HG03097 (cell line): ENCODE results near the gene GABPA.
"Not testable (repeated sequence)": the region's sequence is repeated elsewhere in the genome, so short reads cannot be mapped to it uniquely, and the experiment has no call there.

Source experiments
- ATAC-seq: cut with Tn5 transposase; IDR thresholded peaks from one replicate; pipeline ENCODE4 v1.9.1; 2021; ENCODE audit not compliant: unreplicated experiment, low FRiP score

The GABPA gene

DNA sequence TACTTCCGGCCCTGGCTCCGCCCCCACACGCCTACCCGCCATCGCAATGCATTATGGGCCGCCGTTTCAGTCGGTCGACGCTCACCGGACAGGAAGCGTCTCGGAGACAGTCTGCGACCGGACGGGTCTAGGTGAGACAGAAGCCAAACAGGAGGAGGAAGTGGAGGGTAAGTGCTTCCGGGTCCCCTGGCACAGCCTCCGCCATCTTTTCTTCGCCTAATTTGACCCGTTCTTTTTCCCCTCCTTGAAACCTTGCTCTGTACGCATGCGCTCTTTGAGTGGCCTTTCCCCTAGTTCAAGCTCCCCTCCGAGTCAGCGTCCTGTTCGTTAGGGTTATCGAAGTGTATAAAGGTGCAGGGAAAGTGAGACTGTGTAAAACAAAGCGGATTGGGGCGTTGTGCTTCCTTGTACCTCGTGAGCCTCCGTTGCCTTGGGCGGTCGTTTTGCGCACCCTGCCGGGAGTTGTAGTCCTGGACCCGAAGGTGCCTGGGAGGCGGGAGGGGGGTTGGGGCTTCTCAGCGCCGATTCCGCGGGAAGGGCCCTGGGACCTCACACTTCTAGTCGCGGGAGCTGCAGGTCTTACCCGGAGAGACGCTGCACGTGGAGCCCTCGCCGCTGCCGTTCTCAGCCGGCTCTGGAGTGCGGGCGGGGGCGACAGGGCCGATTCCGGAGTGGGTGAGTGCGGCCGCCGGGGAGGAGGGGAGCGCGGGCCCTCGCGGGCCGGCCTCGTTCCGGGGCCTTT lies at the start of gene GABPA, which contains the start of gene ATP5PF:
Gene GABPA, plus strand, starts transcription at position 69 of the 742 bp plus-strand sequence. CDS start 6,627 bp downstream, outside the sequence.
Gene ATP5PF, minus strand, starts transcription at position 1 of the 742 bp plus-strand sequence. CDS start 5,110 bp downstream, outside the sequence.
- peak; percentile 90 for ATAC-seq

DNA sequence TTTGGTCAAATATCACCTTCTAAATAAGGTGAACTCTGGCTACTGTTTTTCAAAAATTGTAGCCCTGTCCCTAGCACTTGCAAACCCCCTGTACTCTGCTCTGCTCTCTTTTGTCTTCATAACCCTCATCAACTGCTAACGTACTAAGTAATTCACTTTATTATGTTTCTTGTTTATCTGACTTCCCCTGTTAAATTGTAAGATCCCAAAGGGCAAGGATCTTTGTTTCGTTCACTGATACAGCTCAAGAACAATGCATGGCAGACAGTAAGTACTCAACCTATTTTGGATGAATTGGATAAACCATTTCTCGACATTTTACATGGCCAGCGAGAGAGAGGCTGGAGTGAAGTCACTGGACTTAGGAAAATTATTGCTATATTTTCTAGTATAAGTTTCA lies 47.0 kb upstream of the GABPA start:
- no peak for ATAC-seq

DNA sequence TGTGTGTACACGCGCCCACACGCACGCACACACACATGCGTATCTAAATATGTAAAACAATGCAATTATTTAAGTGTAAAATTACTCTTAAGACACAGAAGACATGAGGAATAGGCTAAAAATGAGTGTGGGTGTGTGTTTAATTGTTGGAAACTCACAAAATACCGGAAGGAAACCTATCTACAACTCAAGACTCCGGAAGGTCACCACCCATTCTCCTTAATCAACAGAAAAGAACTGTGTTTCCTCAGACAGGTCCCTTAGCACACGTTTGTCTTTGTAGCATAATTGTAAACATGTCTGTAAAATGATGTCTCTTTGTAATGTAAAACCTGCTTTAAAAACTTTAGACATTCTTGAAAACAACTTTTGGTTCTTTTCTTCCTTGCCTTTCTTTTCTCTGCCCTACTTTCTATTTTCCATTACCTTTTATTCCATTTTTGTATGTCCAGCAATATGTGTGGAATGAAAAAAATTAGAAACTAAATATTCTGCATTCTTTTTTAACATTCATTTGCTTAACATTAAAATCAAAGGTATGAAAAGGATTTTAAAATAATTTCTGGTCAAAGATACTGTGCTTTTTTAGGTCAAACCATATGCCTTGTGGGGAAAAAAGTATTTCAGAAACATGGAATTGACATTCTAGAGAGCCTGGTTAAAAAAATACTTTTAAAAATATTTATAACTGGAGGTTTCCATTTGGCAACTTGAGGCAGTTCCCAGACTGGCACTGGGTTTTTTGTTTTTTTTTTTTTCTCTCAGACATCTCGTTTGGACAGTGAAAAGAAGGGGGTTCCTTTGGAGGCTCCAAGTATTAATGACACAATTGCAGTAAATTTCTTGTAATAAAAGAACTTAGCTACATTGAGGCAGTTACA lies 46.3 kb upstream of the GABPA start:
- ATAC-seq: no peak

DNA sequence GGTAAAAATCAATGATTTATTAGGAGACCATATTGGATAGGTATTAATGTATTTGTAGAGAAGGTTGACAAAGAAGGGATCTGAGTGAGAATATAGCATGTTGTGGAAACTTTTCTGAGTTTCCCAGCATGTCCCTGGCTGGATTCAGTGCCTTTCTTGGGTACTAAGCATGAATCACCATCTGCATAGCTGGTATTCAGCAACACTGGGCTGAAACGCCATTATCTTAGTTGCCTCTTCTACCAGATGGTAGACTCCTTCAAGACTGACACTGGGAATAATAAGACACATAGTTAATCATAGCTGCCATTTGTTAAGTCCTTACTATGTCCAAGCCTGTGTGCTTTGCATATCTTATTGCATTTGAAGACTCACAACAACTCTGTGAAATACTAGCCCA lies 45.5 kb upstream of the GABPA start:
- no peak for ATAC-seq

DNA sequence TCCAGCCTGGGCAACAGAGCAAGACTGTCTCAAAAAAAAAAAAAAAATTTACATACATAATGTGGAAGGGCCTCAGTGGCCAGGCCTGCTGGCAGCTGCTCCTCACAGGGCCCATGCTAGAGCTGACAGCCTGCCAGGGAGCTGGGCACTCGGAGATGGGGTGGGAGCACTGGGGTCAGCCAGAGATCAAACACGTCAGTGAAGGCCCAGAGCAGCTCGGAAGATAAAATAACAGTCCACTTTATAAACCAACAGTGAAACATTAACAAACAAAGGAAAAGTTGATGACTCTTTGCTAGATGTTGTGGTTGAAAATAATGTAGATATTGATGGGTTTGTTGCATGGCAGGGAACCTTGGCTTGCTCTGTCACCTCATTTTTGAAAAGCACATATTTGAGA lies 42.8 kb upstream of the GABPA start:
- no peak for ATAC-seq

DNA sequence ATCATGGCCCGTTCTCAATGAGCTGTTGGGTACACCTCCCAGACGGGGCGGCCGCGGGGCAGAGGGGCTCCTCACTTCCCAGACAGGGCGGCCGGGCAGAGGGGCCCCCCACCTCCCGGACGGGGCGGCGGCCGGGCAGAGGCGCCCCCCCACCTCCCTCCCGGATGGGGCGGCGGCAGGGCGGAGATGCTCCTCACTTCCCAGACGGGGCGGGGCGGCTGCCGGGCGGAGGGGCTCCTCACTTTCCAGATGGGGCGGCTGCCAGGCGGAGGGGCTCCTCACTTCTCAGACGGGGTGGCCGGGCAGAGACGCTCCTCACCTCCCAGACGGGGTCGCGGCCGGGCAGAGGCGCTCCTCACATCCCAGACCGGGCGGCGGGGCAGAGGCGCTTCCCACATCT lies 39.3 kb upstream of the GABPA start:
- not testable (repeated sequence) for ATAC-seq

DNA sequence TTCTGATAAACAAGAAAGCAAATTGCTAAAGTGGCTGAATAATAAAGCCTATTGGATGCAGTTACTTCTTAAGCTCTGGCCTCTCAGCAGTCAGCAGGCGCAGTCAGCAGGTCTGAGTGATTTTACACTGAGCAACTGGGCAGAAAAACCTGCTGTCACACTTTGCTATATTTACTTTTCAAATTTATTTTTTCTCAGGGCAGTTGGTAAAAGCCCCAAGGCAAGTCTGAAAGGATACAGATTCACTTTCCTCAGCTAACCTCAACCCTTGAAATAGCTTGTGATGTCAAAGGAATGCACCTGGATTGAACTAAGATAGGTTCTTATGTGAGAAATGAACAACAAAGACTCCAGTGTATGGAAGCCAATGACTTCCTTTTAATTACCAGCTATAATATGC lies 34.0 kb upstream of the GABPA start:
- ATAC-seq: no peak

DNA sequence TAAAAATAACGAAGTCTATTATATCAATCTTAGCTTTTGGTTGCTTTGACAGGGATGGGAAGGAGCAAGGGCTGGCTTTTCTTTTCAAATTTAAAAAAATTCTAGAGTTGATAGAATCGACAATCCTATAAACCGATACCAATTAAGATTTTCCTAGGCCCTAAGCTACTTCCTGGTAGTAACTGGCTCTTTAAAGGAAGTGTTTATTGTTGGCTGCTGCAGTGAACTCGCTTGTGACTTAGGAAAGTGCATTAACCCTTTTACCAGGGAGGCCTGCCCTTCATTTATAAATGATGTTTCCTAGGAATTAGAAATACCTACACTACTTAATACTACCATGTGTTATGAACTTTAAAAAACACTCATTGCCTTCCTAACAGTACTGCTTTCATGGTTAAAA lies 33.2 kb upstream of the GABPA start:
- ATAC-seq: no peak

DNA sequence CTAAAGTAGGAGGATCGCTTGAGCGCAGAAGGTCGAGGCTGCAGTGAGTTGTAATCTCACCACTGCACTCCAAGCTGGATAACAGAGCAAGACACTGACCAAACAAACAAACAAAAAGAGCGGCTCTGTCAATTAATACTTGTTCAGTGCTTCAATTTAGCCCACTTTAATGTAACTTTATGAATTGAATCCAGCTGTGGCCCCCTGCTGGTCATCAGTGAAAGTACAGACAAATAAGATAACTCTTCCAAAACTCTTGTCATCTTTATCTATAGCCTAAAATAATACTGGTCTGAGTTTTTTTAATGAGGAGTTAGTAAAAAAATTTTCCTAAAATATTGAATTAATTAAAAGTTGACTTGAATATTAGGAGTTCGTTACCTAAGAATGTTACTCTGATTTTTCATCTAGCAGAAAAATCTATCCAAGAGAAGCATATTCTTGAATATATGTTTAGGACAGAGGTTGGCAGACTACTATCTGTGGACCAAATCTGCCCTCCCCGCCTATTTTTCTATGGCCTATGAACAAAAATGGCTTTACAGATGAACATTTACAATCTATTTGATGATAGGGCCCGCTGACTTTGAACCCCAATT lies 26.2 kb upstream of the GABPA start:
- ATAC-seq: no peak

DNA sequence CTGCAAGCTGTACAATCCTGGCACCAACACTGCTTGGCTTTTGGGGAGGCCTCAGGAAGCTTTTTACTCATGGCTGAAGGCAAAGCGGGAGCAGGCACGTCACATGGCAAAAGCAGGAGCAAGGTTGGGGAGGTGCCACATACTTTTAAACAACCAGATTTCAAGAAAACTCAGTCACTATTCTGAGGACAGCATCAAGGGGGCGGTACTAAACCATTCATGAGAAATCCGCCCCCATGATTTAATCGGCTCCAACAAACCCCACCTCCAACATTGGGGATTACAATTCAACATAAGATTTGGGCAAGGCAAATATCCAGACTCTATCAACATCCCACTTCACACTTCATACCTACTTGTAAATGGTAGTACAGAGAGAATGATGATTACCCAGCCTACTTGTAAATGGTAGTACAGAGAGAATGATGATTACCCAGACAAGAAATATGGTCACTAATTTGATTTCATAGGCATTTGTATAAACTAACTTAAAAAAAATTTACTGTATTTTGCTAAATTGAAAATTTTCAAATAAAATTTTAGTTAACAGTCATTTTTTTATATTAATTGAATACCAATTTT lies 25.0 kb upstream of the GABPA start:
- no peak for ATAC-seq

DNA sequence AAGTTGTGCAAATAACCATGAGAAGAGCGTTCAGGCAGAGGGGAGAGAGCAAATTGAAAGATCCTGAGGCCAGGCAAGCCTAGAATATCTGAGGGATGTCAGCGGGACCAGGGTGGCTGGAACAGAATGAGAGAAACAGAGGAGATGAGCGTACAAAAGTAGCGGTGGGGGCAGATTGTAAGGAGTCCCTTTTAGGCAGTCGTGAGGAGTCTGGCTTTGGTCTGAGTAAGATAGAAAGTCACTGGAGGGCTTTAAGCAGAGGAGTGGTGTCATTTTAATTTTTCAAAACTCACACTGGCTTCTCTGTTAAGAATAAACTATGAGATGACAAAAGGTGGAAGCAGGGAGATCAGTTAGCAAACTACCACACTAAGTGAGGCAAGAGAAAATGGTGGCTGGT lies 24.2 kb upstream of the GABPA start:
- ATAC-seq: no peak

DNA sequence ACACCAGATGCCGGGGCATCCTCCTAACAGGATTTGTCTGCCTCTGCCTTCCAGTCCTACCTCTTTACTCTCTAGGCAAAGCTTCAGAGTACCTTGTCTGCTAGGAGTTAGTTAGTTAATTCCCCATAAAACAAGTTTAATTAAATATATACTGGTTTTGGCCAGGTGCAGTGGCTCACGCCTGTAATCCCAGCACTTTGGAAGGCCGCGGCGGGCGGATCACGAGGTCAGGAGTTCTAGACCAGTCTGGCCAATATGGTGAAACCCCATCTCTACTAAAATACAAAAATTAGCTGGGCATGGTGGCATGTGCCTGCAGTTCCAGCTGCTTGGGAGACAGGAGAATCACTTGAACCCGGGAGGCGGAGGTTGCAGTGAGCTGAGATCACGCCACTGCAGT lies 20.7 kb upstream of the GABPA start:
- ATAC-seq: not testable (repeated sequence)

DNA sequence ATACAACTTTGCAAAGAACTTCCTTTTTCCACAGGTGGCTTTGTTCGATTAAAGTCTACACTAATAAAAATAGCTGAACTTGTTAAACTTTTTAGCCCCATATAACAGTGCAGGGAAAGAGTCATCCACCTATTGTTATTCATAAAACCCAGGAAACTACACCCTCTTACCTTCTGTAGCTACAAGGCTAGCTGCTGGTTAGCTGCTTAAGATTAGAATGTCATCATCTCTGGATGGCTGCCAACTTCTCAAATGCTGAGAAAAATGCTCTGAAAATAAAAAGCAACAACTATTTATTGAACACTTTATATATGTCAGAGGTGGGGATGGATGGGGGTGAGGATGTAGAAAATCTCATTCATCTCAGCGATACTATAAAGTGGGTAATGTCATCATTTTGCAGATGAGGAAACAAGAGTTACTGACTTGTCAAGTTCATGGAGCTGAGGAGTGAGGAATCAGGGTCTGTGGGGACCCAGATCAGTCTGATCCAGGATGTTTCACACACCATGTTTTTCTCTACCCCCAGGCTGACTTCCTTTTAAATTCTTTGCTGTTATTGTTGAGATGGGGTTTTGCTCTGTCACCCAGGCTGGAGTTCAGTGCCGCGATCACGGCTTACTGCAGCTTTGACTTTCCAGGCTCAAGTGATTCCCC lies 17.2 kb upstream of the GABPA start:
- no peak for ATAC-seq

DNA sequence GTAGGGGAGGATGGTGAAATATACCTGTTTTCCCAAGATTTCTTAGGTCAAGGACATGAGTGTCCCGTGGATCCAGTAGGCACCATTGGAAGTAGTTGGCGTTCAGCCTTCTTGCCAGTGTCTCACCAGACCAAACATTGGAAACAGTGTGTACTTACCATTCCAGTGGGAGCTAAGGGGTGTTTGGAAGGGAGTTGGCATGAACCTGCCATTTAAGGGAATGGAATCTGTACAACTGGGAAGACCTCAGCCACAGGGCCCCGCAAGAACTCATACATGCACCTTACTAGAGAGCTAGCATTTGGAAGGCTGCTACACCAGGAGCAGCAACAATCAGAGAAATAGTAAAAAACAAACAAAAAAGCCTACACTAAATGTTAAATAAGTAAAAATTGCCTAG lies 12.8 kb upstream of the GABPA start:
- no peak for ATAC-seq

DNA sequence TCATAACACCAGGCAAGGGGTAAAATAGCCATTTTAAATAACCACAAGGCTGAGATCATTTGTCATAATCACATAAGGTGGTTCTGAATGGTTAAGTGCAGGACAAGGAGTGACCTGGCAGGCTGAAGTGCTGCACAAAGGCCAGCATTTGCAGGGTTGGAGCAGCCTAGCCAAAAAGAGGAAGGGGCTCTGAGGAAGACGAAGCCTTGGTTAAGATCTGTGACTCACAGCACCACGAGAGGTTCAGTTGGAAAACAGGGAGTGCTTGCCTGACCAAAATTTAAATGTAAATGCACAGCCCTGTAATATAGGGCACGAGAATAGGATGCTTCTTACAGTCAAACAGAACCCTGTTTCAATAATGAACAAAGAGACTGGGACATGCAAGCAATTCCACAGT lies 12.1 kb upstream of the GABPA start:
- ATAC-seq: no peak

DNA sequence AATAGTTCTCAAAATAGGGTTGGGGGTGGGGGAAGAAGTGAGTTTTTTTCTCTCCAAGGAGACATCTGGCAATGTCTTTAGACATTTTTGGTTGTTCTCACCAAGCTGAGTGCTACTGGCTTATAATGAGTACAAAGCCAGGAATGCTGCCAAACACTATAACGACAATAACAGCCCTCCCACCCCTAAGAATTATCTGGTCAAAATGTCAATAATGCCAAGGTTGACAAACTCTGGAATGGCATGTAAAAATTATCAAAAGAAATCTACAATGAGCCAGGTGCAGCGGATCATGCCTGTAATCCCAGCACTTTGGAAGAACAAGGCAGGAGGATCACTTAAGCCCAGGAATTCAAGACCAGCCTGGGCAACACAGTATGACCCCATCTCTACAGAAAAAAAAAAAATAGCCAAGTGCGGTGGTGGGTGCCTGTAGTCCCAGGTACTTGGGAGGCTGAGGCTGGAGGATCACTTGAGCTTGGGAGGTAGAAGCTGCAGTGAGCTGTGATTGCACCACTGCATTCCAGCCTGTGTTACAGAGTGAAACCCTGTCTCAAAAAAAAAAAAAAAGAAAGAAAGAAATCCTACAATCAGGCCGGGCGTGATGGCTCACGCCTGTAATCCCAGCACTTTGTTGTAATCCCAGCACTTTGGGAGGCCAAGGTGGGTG lies 2.5 kb upstream of the GABPA start:
- no peak for ATAC-seq

DNA sequence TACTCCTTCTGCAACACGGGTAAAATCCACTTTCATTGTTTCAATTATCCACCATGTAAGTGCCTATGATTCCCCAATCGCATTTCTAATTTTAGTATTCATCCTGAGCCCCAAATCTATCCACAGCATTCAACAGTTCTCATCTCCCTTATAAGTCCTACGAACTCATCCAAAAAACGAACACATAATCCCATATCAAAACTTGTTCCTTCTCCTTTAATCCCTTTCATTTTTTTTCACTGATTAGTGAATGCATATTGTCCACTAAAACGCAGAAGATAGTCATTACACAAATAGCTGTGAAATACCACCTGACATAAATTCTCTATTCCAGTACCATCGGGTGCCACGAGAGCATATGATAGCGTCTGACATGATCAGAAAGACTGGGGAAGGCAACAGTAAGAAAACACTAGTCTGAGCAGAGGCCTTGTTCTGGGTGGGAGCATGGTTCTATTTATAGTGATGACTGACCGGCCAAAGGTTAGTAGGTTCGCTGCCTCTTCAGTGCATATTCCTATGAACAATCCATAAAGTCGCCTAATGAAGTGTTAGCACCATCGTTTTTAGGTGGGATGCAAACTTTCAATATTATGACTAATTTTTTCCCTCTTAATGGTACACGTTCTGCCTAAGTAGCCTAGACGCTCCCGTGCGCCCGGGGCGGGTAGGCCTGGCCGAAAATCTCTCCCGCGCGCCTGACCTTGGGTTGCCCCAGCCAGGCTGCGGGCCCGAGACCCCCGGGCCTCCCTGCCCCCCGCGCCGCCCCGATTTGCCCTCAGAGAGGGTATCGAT lies 716 bp upstream of the GABPA start:
- peak; percentile 3 for ATAC-seq

DNA sequence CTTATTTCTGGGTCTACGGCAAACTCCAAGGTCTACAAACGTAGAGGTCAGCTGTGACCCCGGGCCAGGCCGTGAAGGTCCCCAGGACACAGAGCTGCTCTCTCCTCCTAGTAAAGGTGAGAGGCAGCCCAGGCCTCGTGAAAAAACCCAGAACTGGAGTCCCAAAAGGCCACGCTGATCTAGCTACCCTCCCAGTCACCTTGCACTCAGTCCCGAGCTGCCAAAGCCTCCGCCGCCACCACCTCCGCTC lies 193 bp upstream of the GABPA start:
- no peak for ATAC-seq
